ENCODE results near the gene TINCR.

Gene TINCR

DNA sequence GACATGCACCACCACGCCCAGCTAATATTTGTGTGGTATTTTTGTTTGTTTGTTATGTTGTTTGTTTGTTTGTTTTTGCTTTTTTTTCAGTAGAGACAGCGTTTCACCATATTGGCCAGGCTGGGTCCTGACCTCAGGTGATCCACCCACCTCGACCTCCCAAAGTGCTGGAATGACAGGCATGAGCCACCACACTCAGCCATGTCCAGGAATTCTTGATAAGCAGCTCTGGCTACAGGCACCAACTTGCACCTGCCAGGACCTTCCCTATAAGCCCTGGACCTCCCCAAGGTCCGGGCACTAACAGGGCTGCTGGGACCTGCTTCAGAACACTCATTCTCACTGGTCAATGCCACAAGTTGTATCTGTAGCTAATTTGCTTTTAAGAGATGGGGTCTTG, 48.7 kb downstream of the TINCR start:
- Histone ChIP-seq H3K36me3 (ENCODE audit: control insufficient read depth, insufficient read depth, low read length) (no peaks in the 10 kb centered on the region), H3K4me1 (ENCODE audit: control insufficient read depth, insufficient read depth, low read length) (no peaks in the 10 kb centered on the region), H3K4me3 (ENCODE audit: low read length) (no peak overlapping the region), H3K27ac (ENCODE audit: low read depth, low read length) (no peak overlapping the region), H3K27me3 (ENCODE audit: control insufficient read depth, insufficient read depth, low read length) (no peaks in the 10 kb centered on the region), H3K9ac (ENCODE audit: low read length) (no peak overlapping the region)

DNA sequence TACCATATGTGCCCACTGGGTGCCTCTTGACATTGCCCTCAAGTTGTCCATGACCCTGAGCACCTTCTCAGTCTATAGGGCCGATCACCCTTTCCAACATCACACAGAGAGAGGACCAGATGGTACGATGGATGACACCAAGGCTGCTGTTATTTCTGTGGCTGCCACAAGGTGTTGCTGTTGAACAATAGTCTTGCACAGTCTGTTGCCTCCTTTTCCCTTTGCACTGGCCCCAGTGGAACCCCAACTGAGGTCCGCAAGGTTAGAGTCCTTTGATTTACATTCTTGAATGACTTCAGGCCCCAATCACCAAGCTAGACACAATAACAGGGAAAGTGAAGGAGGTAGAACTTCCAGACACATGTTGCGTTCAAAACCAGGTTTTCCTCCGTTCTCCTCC, 52.0 kb downstream of the TINCR start:
- H3K9ac ChIP-seq (ENCODE audit: low read length) = no peak overlapping the region
- H3K27ac ChIP-seq (ENCODE audit: low read depth, low read length) = no peak overlapping the region
- no peaks in the 10 kb centered on the region for H3K4me1 ChIP-seq (ENCODE audit: control insufficient read depth, insufficient read depth, low read length)
- no peaks in the 10 kb centered on the region for H3K36me3 ChIP-seq (ENCODE audit: control insufficient read depth, insufficient read depth, low read length)
- H3K4me3 ChIP-seq (ENCODE audit: low read length) = no peak overlapping the region
- no peaks in the 10 kb centered on the region for H3K27me3 ChIP-seq (ENCODE audit: control insufficient read depth, insufficient read depth, low read length)

DNA sequence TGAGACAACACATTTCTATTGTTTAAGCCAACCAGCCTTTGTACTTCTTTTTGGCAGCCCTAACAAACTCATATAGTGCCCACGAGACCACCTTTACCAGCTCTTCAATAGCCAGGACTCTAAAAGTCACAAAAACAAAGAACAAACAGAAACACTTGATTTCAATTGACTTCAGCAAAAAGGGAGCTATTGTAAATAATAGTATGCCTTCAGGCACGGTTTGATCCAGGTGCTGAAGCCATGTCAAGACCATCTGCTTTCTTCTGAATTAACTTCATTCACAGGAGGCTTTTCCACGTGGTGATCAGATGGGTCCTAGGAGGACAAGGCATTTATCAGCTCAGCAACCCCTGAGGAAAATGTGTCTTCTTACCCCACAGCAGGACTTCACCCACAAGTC, 53.8 kb downstream of the TINCR start:
- no peak overlapping the region for H3K9ac ChIP-seq (ENCODE audit: low read length)
- no peaks in the 10 kb centered on the region for H3K36me3 ChIP-seq (ENCODE audit: control insufficient read depth, insufficient read depth, low read length)
- no peak overlapping the region for H3K4me3 ChIP-seq (ENCODE audit: low read length)
- H3K4me1 ChIP-seq (ENCODE audit: control insufficient read depth, insufficient read depth, low read length) = no peaks in the 10 kb centered on the region
- no peaks in the 10 kb centered on the region for H3K27me3 ChIP-seq (ENCODE audit: control insufficient read depth, insufficient read depth, low read length)
- no peak overlapping the region for H3K27ac ChIP-seq (ENCODE audit: low read depth, low read length)

DNA sequence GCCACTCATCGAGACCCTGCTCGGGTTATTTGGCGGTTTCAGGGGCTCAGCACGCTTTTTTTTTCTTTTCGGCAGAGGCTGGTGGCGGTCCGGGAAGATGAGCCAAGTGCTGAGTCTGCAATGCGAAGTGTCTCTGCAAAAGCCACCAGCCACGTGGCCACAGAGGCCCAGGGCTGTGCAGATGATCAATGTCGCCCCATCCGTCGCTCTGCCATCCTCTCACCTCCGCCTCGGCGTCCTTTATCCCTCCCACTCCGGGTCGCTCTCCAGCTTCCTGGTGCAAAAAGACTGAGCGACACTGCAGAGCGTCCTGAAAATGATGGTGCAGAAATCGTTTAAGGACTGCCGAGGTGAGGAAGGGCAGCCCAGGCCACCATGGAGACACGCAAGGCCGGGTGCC, 55.0 kb downstream of the TINCR start:
- Histone ChIP-seq H3K4me3 (ENCODE audit: low read length) (no peak overlapping the region), H3K27ac (ENCODE audit: low read depth, low read length) (no peak overlapping the region), H3K9ac (ENCODE audit: low read length) (no peak overlapping the region), H3K27me3 (ENCODE audit: control insufficient read depth, insufficient read depth, low read length) (no peaks in the 10 kb centered on the region), H3K36me3 (ENCODE audit: control insufficient read depth, insufficient read depth, low read length) (no peaks in the 10 kb centered on the region), H3K4me1 (ENCODE audit: control insufficient read depth, insufficient read depth, low read length) (no peaks in the 10 kb centered on the region)
